Keratinocyte (primary cell): ENCODE measurements around the gene LIPH.

Source experiments
- CTCF ChIP-seq, 3 experiments: IDR thresholded peaks in 1 of 3; conservative IDR thresholded peaks in 1 of 3; optimal IDR thresholded peaks in 1 of 3; 2 replicates in 2 of 3; 3 replicates in 1 of 3; pipeline versions ENCODE3 to v1.5.1; 2011; ENCODE audit warnings: low read length in 3 of 3, mild to moderate bottlenecking in 3 of 3, moderate library complexity in 2 of 3, control low read depth in 1 of 3, inconsistent platforms in 1 of 3; ENCODE audit not compliant: insufficient read depth in 2 of 3; ENCODE audit errors: extremely low read depth in 1 of 3
- EZH2 ChIP-seq: IDR thresholded peaks from one replicate; pipeline ENCODE4 v1.6.1; 2012; ENCODE audit warnings: inconsistent platforms, mild to moderate bottlenecking, low read length, moderate library complexity

- TF ChIP-seq CTCF (optimal IDR thresholded peaks at IDR 0.05 in 1 of 3, IDR thresholded peaks at IDR 0.05 in 1 of 3, conservative IDR thresholded peaks at IDR 0.05 in 1 of 3; ENCODE audit: extremely low read depth in 1 of 3, insufficient read depth in 2 of 3, low read length in 3 of 3), result no peak
- TF ChIP-seq EZH2, result no peak
Observed at GRCh38 chr3:185470323-185470722, 82.1 kb downstream of the LIPH start.
